GM18861 (cell line): ENCODE data around the gene PKIG.
"Not testable (repeated sequence)": the region's sequence is repeated elsewhere in the genome, so short reads cannot be mapped to it uniquely, and the experiment has no call there.

ENCODE experiments used
- ATAC-seq: cut with Tn5 transposase; IDR thresholded peaks from one replicate; pipeline ENCODE4 v1.9.1; 2021; ENCODE audit not compliant: unreplicated experiment

The PKIG gene

GRCh38 chr20:44582311-44583025, at the start of gene PKIG:
Gene PKIG, plus strand, starts transcription at chr20:44582579. Its CDS starts 31,978 bp downstream, at chr20:44614557.
- no peak for ATAC-seq

DNA sequence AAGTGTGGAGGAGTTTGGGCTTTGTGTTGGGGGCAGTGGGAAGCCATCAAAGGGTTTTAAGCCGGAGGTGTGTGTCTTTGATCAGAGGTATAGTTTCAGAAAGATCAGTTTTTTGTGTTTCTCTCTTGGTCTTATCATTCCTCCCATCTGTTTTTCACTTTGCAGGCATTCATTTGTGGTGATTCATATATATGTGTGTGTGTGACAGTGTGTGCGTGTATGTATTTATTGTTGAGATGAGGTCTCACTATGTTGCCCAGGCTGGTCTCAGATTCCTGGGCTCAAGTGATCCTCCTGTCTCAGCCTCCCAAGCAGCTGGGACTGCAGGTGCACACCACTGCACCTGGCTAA, 49.4 kb upstream of the PKIG start:
- ATAC-seq, result no peak

DNA sequence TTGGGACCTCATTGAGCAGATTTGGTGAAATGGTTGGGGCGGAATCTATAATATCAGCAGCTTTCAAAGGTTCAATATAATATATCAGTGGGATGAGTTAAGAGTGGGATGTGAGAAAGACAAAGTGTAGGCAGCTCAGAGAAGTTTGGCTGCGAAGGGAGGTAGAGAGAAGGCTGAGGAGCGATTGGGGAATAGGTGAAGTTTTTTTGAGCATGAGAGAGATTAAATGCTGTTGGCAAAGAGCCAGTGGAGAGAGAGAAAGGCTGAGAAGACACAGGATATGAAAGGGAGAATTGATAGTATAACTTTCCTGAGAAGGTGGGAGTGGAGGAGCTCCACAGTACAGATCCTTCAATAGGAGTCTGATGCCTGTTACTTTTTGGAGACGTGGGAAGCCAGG, 48.5 kb upstream of the PKIG start:
- ATAC-seq, result no peak

DNA sequence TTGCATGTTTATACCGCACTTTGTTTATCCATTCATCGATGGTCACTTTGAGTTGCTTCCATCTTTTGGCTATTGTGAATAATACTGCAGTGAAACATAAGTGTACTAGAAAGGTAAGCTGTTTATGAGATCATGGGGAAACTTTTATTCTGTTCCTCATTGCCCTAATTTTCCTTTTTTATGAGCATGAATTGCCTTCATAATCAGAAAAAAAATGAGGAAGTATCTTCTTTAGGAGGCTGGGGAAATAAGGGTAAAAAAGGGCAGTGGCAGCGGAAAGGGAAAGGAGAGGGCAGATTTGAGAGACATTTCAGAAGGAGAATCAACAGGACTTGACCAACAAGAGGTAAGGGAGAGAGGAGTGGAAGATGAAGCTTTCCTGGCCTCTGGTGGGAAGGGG, 46.2 kb upstream of the PKIG start:
- no peak for ATAC-seq

DNA sequence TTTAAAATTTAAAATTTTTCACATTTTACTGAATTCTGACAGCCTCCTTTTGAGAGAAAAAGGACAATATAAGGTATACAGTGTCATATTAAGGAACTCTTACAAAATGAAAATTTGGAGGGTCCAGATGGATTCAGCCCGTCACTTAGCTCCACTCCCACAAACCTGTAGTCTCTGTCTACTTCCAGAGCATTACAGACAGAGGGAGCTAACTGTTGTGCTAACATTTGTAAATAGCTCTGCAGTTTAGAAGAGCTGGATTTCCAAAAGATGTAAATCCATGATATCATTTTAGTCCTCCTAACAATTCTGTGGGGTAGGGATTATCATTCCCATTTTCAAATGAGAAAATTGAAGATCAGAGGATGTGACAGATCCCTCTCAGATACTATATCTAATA, 44.4 kb upstream of the PKIG start:
- no peak for ATAC-seq

DNA sequence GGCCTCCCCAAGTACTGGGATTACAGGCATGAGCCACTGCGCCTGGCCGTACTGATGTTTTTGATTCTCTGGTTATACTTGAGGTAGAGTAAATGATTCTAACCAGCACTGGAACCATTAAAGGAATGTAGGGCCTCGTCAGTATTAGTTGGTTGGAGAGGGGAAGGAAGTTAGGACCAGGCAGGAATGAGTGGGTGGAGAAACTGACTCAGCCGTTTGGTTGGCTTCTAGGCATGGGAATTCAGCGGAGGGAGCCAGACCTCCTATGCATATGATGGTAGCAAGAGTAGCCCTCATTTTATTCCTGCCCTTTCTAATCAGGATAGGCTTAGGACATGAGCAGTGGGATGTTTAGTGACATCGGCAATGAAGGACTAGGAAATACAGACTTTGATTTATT, 41.5 kb upstream of the PKIG start:
- ATAC-seq, result no peak

DNA sequence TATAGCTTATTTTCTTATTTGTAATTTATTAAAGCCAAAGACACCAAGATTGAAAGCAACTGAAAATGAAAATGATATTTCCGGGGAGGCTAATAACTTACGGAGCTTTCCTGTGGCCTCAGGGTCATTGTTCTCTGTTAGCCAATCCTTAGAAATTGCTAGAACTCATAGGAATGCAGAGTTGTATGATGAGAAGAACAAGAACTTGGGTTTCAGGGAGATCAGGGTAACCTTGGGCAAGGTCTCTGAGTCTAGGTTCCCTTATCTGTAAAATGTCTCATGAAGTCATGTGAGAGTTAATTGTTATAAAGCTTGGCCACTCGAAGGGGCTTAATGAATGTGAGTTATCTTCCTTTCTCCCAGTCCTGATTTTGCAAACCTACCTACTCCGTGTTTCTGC, 40.4 kb upstream of the PKIG start:
- ATAC-seq, result no peak

- ATAC-seq, result no peak
Observed at GRCh38 chr20:44542890-44543289, 39.5 kb upstream of the PKIG start.

- no peak for ATAC-seq
Observed at GRCh38 chr20:44543358-44543757, 39.0 kb upstream of the PKIG start.

DNA sequence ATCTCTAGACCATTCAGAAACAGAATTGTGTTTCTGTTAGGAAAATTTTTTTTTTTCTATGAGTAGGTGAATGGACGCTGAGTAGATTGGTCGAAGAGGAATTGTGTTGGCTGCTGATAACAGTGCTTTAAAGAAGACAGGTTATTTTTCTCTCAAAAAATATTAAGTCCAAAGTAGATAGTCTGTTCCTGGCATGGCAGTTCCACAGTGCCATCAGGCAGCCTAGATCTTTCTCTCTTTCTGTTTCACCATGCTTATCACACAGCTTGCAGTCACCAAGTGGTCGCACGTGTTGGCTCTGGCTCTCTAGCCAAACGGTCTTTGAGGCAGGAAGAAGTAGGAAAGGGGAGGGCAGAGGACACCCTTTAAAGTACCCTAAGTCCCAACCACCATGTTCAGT, 38.1 kb upstream of the PKIG start:
- no peak for ATAC-seq

- no peak for ATAC-seq
Observed at GRCh38 chr20:44547419-44547818, 35.0 kb upstream of the PKIG start.

DNA sequence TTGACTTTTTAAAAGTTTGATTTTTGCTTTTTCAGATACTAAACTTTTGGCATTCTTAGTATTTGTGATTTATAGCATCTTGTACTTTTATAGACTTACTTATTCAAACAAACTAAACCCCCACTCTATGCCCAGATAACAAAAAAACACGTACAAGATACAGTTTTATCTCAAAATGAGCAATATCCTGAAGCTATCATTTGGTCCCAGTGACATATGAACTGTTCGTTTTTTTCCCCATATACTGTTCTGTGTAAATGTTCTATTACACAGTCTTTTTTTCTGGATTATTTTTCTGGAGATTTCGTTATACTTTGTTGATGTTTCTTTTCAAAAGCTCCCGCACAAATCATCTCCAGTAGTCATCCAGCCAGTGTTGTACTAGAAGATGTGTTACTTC, 33.3 kb upstream of the PKIG start:
- ATAC-seq, result no peak

- ATAC-seq, result no peak
Observed at GRCh38 chr20:44552050-44552449, 30.3 kb upstream of the PKIG start.

DNA sequence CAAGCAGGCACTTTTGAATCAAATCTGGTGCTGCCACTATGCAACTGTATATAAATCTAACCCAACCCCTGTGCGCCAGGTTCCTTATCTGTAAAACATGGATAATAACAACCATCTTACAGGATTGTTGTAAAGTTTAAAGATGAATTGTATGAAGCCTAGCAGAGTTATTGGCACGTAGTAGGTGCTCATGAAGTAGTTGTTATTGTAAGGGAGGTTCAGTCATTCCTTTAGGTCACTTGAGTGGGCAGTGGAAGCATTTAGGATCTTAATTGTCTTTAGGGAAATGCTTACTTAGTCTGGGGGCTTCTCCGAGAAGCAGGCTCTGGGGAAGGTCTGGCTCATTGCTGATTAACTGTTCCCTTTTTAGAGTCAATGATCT, 29.8 kb upstream of the PKIG start:
- no peak for ATAC-seq

DNA sequence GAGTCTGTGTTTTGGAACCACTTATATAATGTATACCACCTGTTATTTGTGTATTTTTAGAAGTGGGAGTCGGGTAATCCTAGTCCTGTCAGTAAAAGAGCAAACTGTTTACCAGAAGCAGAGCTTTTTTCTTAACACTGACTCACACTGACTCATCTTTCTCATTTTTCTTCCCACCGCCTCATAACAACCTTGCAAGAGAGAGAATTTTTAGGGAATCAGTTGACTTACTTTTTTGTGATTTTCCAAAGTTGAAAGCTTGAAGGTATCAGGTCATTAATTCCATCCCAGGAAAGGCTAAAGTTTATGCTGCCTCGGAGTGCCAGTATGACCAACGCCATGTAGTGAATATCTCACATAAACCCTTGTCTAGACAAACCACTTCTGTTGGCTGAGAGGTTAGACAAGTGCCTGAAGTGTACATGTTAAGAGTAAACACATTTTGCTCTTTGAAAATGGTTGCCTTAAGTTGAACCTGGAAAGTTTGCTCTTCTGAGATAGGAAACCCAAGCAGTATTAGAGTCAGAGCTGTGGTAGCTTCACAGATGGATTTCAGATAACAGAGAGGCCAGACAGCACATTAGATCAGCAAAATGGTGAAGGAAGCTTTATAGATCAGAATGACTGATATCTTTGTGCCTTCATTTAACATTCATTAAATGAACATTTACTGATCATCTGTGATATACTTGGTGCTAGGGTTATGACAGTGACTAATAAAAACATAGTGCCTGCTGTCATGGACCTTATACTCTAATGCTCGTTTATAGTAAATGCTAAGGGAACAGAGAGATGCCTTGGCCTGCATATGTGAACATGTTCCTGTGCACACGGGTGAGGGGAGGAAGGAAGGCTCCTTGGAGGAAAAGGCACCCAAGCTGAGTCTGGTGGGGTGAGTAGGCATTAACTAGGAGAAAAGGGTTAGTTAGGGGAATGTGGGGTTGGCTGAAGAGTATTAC, 29.1 kb upstream of the PKIG start:
- no peak for ATAC-seq

GRCh38 chr20:44559302-44559701, 23.1 kb upstream of the PKIG start:
- no peak for ATAC-seq

GRCh38 chr20:44560229-44560628, 22.1 kb upstream of the PKIG start:
- ATAC-seq, result no peak

DNA sequence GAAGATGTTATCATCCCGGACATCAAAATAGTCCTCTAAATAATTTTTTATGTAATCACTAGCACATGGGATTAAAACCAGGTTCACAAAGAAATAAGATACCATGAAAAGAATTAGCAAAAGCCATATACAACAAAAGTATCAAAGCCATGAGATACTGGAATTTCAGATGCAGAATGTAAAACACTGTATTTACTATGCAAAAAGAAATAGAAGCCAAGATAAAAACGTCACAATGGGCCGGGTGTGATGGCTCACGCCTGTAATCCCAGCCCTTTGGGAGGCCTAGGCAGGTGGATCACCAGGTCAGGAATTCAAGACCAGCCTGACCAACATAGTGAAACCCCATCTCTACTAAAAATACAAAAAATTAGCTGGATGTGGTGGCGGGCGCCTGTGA, 21.6 kb upstream of the PKIG start:
- not testable (repeated sequence) for ATAC-seq

- ATAC-seq, result no peak
Observed at GRCh38 chr20:44561876-44562275, 20.5 kb upstream of the PKIG start.

GRCh38 chr20:44566018-44566417, 16.4 kb upstream of the PKIG start:
- ATAC-seq, result no peak

DNA sequence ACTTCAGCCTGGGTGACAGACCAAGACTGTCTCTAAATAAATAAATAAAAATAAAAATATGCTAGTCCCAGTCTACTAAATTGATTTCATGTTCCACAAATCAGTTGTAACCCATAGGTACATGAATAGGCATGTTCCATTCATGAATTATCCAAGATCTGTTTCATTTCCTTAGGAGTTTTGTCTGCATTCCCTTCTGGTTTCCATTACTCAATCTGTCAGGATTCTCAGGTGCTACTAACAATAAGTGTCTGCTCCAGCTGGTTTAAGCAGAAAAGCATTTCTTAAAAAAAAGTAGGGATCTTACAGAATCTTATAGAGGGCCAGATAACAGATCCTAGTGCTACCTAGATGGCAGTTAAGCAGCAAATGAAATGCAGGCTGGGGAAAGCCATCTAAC, 15.6 kb upstream of the PKIG start:
- ATAC-seq, result no peak

- ATAC-seq, result no peak
Observed at GRCh38 chr20:44570367-44570766, 12.0 kb upstream of the PKIG start.
